HG03469 (cell line): ENCODE measurements around the gene FRMD4B.

Experiments
- ATAC-seq: cut with Tn5 transposase; IDR thresholded peaks from one replicate; pipeline ENCODE4 v1.9.1; 2021; ENCODE audit warnings: mild to moderate bottlenecking, moderate library complexity, moderate number of reproducible peaks; ENCODE audit not compliant: unreplicated experiment

The FRMD4B gene

DNA sequence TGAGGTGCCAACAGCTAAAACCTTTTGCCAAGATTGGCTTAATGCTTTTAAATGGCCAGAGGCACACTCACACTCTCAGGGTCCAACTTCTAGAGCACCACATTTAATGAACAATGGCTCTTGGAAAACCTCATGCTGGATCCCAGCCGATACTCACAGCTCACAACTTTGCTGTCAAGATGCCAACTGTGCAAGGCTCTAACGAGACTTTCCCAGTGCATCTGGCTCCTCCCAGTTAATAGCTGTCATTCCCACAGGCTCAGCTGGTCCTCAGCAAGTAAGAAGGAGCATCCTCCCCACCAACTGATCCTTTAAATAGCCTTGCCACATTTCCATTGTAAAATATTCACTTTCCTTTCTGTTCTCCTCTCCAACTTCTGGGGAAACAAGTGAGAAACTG is 20.3 kb upstream of the FRMD4B start:
- ATAC-seq = no peak

DNA sequence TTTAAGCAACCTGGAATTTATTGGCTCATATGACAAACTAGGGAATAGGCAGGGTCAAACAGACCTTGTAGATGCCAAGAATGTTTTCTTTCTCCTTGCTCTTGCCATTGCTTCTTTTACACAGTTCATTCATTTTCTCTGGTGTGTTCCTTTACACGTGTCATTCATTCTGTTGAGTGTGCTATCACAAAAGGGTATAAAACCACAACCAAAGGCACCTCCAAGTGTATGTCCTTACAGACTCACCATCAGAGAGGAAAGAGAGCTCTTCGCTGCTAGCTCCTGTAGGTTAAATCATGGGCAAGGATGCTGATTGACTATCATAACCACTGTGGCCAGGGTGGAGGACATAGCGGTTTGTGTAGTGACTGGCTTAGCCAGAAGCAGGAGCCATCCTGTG is 19.2 kb upstream of the FRMD4B start:
- ATAC-seq = no peak

DNA sequence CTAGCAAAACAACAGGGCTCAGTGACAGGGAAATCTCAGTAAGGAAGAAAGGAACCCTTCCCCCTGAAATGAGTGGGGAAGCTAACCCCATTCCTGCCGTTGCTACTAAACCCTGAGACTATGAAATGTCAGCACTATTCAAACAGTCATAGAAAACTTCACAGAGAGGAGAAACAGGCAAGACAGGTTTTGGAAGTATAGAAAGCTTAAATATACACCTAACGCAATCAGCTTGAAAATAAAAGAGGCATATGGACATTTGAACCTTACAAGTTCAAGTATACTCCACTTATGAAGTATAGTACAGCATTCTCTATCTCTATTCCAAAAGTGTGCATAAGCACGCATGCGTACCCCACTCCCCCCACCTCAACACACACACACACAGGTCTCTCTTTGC is 17.6 kb upstream of the FRMD4B start:
- no peak for ATAC-seq

DNA sequence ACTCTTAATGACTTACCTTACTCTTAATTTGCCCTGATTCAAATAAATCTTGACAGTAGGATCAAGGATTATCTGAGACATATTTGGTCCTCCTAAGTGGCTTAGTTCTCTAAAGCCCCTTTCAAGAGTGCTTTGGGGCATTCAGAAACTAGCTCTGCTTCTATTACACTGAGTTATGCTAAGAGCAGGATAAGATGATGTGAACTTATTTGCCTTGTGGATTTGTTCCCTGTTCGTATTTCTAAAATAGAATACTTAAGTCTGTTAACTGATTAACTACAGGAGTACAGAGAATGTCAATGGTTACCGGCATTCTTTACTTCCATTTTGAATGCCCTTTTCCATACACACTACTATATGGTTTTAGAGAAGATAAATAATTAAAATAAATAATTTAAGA is 14.8 kb upstream of the FRMD4B start:
- ATAC-seq = no peak

DNA sequence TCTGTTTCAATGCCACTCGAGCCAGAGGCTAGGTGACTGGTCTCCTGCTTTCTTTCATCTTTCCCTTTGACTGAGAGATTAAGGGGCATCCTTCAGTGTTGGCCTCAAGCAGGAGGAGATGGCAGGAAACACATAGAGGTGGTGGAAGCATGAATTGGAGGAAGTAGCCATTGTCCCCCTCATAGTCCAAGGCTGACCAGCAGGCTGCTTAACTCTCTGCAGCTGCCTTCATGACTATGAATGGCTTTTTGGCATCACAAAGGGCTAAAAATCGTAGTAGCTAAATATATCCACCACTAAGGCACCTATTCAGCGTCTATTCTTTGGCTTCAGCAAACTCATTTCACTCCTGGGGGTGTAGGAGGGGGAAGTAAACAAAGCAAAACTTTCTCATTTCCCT is 7.0 kb upstream of the FRMD4B start:
- no peak for ATAC-seq

DNA sequence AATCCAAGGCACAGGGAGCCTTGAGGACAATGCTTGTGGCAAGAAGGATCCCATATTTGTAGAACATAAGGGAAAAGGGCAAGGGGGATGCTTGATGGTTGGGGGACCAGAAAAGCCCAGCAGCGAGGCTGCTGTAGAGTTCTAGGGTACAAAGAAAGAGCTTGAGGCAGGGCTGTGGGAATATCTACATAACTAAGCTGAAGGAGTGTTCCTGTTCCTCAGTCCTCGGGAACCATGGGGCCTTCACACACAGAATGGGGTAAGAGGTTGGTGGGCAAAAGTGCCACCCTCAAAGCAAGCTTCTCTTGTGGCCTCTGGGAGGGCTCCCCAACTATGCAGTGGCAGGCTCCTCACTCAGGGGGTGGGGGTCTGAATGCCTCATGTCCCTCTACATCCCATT is 6.5 kb upstream of the FRMD4B start:
- ATAC-seq = no peak

DNA sequence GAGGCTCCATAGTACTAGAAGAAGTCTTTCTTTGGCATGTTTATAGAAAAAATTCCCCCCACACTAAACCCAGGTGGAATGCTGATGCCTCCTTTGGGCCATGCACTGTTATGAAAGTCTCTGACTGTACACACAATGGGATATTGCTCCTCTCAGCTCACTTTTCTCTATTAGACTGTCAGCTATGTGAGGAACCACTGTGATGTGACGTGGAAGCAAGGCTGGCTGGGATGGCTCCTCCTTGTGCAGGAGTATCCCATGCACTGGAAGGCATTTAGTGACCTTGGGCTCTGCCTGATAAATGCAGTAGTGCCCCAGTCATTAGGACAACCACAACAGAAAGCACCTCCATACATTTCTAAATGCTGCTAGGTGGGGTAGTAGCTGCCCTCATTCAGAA is 5.7 kb upstream of the FRMD4B start:
- no peak for ATAC-seq

DNA sequence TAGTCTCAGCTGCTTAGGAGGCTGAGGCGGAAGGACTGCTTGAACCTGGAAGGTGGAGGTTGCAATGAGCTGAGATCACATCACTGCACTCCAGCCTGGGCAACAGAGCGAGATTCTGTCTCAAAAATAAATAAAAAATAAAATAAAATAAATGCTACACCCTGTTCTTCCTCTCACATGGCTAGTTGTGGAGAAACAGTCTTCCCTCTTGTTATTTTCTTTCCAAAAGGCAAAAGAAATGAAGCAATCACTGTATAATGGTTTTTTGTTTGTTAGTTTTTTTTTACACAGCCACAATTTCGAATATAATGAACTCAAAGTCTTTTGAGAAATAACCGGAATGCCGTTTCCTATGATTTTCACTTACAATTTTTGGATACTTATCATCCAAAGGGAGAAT is 4.9 kb upstream of the FRMD4B start:
- no peak for ATAC-seq

DNA sequence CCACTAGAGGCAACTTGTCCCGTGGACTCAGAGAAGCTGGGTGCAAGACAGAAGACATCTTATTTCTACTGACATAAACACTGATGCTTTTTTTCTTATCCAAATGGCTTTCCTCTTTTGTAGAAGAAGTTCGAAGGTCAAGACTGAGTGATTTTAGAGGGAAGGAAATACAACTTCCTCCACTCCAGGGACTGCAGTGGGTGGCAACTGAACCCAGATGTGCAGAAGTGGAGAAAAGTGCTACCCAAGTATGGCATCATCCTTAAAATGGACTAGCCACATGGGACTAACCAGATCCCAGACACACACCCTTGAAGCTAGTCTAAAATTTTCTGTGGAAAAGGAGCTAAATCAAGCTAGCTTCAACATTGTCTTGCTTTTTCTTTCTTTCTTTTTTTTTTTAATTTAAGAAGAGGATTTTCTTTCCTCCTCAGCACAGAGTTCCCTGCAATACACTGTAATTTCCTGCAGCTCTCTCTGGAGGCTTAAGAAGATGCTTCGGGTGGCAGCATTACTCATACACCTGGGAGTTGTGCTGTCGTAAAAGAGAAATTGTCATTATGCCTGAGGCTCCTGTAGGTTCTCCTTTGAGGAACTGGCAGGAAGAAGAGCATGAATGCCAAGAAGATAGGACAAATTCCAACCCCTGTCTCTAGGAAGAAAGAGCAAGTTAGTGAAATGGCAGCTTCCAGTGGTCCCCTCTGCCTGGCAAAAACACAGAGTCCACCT is 3.8 kb upstream of the FRMD4B start:
- ATAC-seq = no peak

DNA sequence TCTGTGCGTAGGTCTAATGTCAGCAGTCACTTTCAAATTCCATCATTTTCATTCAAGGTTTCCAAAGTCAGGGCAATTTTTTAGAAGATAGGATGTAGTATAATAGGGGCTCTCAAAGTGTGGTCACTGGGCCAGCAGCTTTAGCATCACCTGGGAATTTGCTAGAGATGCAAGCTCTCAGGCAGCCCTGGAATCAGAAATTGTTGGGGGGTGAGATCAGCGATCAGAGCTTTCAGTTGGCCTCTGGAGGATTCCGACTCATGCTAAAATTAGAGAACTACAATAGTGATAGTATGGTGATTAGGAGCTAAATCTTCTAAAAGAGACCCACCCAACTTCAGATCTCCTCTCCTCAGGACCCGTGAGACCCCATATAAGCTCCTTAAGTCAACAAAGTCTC is 2.4 kb upstream of the FRMD4B start:
- no peak for ATAC-seq

DNA sequence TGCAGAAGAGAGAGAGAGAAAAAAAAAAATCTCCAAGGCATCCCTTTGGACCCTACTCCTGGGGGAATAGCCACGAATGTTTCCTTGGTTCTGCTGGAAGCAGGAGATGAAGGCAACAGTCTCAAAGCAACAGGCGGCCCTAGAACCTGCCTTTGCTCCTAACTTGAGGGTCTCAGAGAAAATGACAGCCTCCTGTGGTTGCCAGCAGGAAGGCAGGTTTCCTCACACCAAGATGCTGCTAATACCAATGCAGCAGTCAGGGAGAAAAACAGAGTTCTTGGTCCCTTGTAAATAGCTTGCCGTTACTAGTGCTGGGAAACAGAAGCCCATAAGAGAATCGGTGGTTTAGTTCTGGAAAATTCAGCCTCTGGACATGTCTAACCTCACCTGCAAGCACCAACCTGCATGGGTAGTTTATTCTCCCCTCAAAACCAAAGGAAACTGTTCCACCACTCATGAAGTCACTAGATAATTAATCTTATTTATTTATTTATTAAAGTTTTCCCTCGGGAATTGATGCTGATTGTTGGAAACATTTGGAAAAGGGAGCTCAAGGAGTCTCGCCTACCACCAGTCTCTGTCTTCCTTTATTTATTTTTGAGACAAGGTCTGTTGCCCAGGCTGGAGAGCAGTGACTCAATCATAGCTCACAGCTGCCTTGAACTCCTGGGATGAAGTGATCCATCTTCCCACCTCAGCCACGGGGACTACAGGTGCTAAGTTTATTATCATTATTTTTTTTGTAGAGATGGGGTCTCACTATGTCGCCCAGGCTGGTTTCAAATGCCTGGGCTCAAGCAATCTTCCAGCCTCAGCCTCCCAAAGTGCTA is 883 bp upstream of the FRMD4B start:
- ATAC-seq = no peak

DNA sequence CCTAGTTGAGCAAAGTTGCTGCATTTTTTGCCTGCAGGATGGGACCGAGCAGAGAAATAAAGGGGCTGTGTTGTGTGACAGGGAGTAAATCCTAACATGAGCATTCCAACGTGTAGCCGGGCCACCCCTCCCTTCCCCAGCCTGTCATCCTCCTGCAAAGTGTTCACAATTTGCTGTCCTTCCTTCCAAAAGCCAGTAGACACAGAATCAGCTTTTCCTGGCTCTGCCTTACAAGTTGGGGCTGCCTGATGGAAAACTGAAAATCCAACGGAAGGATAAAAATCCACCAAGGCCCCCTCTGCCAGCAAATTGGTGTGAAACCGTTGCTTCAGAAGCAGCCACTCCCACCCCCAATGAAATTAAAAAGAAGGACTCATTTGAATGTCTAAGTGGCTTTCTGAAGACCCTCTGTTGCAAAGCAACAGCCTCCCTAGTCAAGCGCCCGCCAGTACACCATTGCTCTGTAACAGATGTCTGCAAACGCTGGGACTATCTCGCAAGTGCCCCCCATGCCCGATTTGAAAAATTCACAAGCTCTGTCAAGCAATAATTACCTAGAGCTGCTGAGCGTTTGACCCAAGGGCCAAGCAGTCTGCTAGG is 665 bp downstream of the FRMD4B start:
- no peak for ATAC-seq

DNA sequence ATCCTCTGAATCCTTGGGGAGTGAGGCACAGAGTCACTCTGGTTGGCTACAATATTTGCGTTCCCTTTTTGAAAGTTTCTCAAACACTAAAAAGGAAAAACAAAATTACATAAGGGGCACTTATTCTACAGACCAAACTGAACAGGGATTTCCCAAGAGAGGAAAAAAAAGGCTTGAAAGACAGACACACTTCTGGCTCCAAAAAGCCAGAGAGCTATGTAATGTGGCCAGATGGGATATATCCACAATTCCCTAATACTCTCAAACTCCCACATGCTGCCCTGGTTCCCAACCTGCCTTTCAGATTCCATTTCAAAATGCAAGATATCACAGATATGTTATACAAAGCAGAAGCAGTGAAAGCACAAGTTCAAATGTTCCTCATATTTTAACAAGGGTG is 1.6 kb downstream of the FRMD4B start:
- ATAC-seq = no peak

DNA sequence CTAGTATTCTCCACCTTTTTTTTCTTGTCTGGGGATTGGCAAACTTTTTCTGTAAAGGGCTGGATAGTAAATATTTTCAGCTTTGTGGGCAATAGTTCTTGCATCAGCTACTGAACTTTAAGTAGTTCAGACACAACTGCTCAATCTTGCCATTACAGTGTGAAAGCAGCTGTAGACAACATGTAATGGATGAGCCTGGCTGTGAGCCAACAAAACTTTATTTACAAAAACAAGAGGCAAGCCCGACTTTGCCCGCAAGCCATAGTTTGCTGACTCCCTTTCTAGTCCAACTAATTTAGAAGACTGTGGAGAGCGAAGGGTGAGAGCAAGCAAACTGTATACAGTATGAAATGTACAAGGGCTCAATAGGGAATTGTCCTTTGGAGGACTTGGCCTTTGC is 6.2 kb downstream of the FRMD4B start:
- no peak for ATAC-seq

DNA sequence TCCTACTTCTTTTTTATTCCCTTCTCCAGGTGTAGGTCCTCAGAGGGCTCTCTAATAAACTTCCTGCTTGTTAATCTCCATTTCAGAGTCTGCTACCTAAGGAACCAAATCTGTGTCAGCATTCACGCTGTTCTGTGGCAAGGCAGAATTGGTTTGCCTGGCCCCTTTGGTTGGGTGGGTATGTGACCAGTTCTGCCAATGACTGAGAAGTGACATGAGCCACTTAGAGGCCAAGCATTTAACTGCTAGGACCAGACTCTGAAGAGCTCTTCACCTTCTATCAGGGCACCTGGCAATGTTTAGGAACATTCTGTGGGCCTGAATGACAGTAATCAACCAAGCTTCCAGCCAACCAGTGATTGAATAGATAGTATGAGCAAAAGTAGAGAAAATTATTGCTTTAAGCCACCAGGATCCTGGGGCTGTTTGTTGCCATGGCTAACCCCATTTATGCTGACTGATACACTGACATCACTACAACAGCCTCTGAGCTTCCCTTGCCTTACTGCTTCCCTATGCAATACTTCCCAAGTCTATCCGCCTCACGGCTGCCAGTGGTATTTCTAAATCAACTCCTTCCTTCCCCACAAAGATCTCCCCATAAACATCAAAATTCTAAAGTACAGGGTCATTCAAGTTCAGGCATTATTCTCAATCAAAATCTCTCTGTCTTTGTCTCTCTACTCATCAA is 7.6 kb downstream of the FRMD4B start:
- no peak for ATAC-seq

DNA sequence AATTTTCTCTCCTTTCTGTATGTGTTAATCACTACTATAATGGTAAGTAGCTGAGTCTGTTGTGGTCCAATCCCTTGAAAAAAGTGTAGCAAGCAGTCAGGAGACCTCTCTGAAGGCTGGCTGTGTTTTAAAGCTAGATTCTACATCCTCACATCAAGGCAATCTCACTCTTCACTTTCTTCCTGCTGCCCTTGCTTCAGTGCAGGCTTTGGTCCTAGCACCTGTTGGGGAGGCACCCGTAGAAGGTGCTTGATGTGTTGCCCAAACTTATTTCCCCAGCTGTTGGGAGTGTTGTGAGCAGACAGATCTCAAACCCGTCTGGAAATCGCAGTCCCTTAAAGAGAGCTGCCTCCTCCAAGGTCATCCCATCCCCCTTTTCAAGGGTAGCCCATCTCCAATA is 8.6 kb downstream of the FRMD4B start:
- ATAC-seq = no peak

DNA sequence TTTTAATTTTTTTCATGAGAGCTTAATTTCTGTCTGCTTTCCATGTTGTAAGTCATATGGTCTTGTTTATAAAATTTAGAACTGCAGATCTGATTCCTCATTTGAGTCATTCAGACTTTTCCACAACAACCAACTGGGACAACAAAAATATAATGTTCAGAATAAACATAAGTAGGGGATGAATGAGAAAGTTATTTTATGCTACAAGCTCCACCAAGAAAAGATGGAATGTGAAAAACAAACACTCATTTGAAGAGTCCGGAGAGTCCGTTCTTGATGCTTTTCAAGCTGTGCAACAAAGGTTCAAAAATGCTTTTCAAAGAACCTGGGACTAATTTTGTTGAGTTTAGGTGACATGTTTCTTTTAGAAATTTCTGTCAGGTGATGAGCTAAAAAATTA is 9.2 kb downstream of the FRMD4B start:
- no peak for ATAC-seq

DNA sequence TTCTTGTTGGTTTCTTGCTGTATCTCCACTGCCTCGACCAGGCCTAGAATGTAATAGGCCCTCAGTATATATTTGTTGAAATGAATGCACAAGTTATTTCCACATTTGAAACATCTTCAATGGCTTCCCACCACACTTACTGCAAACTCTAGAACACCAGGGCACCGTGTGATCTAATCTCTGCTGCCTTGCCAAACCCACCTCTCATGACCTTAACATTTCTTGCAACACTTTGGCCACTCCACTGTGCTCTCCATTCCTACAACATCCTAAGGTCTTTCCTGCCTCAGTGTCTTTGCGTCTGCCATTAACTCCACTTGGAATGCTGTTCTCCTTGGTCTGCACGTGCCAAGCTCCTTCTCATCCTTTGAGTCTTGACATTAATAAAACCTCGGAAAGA is 14.1 kb downstream of the FRMD4B start:
- no peak for ATAC-seq

DNA sequence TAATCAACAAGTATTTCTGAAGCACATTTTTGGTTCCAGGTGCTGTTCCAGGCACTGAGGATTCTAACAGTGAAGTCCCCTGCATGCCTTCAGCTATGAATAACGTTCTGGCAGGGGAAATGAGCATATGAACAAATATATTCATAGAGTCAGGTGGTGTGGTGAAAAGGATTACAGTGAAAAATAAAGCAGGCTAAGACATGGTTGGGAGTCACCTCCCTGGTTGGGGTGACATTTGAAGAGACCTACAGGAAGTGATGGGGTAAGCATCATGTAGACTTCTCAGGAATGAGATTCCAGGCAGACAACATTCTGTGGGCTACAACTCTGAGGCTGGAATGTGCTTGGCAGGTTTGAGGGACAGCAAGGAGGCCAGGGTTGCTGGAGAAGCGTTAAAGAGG is 15.0 kb downstream of the FRMD4B start:
- no peak for ATAC-seq

DNA sequence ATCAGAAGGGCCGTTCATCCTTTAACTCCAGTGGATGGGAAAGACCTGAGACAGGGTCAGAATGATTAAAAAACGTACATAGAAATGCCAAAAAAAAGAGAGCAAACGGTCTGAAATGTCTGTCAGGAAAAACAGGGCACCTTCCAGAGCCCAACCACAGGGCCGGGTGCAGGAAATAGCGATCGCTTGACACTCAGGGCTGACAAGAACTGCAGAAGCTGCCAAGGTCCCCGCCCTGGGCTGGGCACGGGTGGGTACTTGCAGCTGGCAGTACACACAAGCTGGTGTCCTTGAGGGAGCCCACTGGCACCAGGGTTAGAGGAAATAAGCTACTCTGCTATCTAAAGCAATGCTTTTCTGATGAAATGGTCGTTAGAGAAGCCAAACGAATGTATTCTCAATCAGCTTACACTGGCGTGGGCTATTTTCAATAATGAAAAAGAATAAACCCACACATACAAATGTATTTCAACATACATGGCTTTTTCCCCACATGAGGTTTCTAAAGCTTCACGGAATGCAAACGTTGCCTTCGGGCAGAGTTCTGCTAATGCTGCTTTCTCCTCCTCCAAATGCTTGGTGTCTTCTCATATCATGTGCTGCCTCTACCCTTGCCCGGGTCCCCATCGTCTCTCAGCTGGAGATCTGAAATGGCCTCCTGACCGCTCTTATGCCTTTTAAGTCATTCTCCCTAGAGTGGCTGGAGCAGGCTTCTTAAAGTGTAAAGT is 15.6 kb downstream of the FRMD4B start:
- no peak for ATAC-seq
